ENCODE results near the gene PPFIA1. TPM values are rescaled to one million over a fixed set of nuclear protein-coding genes. Genes with fewer than 3 reads are reported as not detected.

PPFIA1 gene
- total RNA-seq, result 10 to 100 TPM; 65.6 to 86.0 TPM

GRCh38 chr11:70270104-70270876, at the start of gene PPFIA1:
PPFIA1 (plus strand) TSS chr11:70270690; CDS start chr11:70272173, 1,483 bp downstream.

GRCh38 chr11:70397983-70398833, 127.7 kb downstream of the PPFIA1 start, which contains the start of gene CTTN:
CTTN (plus strand) TSS chr11:70398529; CDS start chr11:70407298, 8,769 bp downstream.

Small RNA genes lying within 50 kb of the gene (small RNA-seq; reads per million reads assigned to genes)
- 10.2 to 14.1 reads per million in 2 donors for gene MIR548K

Other genes starting within 250 kb of the PPFIA1 start
- not detected for gene ANO1, start 192.4 kb upstream of the PPFIA1 start, total RNA-seq
- 10 to 100 TPM; 66.4 to 75.9 TPM for gene FADD, start 67.4 kb upstream of the PPFIA1 start, total RNA-seq
- 100 to 1,000 TPM; 270 to 320 TPM for gene CTTN, start 127.8 kb downstream of the PPFIA1 start, total RNA-seq